ENCODE data around the gene SCAMP3. TPM values are rescaled to one million over a fixed set of nuclear protein-coding genes. Genes with fewer than 3 reads are reported as not detected.
"Not testable (repeated sequence)": the region's sequence is repeated elsewhere in the genome, so short reads cannot be mapped to it uniquely, and the experiment has no call there.

Gene SCAMP3
- total RNA-seq (ENCODE audit: insufficient read depth, low replicate concordance): 12.3 TPM

GRCh38 chr1:155261852-155262673 is at the start of gene SCAMP3:
SCAMP3 (minus strand) TSS chr1:155262360; CDS start chr1:155262151, 209 bp downstream.
- DNase-seq (ENCODE audit: low spot score): peak; percentile 99

- DNase-seq (ENCODE audit: low spot score): peak; percentile 25
Measured at GRCh38 chr1:155309423-155310021, 47.4 kb upstream of the SCAMP3 start.

DNA sequence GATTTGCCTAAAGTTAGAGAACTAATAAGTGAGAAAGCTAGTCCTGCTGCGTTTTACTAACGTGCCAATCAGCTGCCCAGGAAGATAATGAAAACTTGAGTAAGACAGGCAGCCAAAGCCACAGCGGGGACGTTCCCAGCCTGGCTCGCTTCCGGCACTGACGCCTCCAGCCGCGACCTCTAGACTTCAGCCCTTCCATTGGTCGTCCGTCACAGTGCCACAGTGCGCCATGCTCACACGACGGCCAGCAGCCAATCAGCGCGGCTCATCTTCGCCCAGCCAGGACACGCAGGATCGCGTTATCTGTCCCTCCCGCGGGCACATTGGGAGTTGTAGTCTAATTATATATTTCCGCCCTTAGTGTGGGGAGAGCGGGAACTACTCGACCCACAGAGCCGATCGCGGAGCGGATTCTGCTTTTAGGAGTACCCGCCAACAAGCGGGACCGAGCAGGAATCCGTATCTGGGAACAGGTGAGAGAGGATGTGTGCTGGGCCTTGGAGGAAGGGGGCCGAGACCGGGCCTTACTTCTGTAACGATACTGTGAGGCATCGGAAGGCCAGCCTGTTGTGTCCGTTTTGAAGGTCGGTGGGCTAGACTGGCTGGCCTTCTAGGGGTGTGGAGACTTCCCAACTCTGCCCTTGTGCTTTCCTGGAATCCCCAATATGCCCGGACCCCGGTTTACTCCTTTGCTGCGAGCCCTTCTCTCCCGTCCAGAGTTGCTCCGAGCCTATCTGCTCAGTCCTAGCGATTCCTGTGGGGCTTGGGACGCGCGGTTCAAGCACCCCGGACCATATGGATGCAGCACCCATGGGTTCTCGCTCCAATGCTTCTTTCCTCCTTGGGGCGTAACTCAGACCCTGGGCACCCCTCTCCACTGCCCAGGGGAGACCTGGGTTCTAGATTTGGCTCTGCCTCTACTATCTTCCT is 46.6 kb upstream of the SCAMP3 start, which contains the start of gene FDPS:
TSS of gene FDPS (plus strand) at position 374 of the 930 bp plus-strand sequence. CDS start 924 bp downstream, outside the sequence.
- DNase-seq (ENCODE audit: low spot score): peak; percentile 100

DNA sequence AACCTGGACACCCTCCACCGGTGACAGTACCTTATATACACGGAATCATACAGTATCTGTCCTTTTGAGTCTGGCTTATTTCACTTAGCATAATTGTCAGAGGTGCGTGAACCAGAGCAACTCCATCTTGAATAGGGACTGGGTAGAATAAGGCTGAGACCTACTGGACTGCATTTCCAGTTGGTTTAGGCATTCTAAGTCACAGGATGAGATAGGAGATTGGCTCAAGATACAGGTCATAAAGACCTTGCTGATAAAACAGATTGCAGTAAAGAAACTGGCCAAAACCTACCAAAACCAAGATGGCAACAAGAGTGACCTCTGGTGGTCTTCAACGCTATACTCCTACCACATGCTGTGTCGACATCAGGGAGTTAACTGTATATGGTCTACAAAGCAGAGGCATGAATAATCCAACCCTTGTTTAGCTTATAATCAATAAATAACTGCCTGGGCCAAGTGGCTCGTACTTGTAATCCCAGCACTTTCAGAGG is 45.1 kb upstream of the SCAMP3 start:
- DNase-seq (ENCODE audit: low spot score): peak; percentile 60

DNA sequence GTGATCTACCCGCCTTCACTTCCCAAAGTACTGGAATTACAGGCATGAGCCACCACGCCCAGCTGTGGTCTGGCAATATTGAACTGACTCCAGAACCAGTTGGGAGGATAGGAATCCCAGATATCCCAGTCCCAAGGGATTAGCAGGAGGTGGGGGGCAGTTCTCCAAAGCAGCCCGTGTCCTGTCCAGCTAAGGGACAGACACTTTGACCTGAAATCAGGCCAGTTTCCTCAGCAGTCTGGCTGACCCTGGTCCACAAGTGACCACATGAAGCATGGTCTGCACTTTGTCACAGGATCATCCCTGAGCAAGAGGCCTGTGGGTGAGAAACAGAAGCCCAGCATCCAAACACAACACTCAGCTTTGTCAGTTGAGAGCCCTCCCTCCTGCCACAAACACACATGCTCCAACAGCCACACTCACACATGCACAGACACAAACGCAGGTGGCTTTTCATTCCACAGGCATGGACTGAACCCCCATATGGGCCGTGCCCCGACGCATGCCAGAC is 43.8 kb upstream of the SCAMP3 start:
- peak; percentile 14 for DNase-seq (ENCODE audit: low spot score)

- no peak for DNase-seq (ENCODE audit: low spot score)
Measured at GRCh38 chr1:155304558-155305063, 42.5 kb upstream of the SCAMP3 start.

GRCh38 chr1:155301342-155301841 is 39.2 kb upstream of the SCAMP3 start, which contains the start of gene PKLR:
PKLR (minus strand) TSS chr1:155301438; CDS start chr1:155301395, 43 bp downstream.
- DNase-seq (ENCODE audit: low spot score): no peak

DNA sequence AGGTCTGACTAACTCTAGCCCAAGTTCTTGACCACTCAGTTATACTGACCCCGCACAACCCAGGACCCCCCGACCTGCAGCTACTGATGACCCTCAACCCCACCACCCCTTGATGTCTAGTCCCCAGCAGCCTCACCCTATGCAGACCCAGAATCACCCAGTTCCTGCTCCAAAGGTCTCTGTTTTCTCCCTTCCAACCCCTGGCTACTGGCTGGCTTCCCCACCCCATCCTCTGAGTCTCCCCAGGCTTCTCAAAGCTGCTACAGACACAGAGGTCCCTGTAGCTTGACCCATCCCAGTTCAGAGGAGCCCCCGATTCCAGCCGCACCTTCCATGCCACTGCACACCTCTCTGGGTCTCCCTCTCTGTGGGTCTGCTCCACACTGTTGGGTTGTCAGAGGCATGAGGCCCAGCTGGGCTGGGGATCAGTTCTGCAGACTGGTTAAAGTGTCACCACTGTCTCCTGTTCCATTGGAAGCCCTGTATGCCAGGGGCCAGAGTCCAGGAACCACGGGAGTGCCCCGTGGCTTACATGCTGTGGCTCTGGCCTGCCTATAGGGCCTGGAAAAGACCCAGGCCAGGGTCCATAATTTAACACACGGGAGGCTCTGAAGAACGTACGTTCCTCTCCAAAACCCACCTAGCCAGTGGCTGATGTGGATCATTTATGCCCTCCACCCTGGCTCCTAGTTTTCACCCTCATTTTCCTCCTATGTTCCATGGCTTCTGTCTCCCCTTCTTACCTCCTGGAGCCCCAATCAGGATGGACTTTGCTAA is 38.6 kb upstream of the SCAMP3 start:
- no peak for DNase-seq (ENCODE audit: low spot score)

- DNase-seq (ENCODE audit: low spot score): no peak
Measured at GRCh38 chr1:155300024-155300423, 37.9 kb upstream of the SCAMP3 start.

- DNase-seq (ENCODE audit: low spot score): no peak
Measured at GRCh38 chr1:155297384-155297783, 35.2 kb upstream of the SCAMP3 start.

DNA sequence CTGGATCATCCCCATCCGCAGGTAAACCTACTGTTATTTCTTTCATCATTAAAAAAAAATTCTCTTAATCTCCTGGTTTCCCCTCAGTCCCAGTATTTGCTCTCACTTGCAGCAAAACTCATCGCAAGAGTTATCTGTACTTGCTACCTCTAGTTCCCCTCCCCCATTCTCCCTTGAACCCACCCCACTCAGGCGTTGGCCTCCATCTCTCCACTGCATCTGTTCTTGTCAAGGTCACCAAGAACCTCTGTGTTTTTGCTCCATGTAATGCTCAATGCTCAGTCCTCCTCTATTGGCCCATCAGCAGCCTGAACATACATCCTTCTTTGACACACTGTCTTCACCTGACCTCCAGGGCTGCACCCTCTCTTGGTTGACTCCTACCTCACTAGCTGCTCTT is 34.5 kb upstream of the SCAMP3 start:
- DNase-seq (ENCODE audit: low spot score): no peak

DNA sequence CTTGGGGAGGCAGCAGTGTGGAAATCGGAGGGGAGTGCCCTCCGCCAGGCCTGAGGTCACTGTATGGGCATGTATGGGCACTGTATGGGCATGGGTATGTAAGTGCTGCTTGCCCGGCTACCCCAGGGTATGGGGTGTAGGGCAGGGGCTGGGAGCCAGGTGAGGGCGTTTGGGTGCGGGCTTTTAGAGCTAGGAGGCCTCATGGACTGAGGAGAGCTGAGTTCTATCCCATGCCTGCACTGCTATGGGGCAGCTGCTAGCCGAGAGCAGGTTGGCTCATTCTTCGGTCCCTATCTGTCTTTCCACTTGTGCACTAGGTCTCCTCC is 33.7 kb upstream of the SCAMP3 start:
- no peak for DNase-seq (ENCODE audit: low spot score)

- no peak for DNase-seq (ENCODE audit: low spot score)
Measured at GRCh38 chr1:155295183-155295941, 33.2 kb upstream of the SCAMP3 start.

DNA sequence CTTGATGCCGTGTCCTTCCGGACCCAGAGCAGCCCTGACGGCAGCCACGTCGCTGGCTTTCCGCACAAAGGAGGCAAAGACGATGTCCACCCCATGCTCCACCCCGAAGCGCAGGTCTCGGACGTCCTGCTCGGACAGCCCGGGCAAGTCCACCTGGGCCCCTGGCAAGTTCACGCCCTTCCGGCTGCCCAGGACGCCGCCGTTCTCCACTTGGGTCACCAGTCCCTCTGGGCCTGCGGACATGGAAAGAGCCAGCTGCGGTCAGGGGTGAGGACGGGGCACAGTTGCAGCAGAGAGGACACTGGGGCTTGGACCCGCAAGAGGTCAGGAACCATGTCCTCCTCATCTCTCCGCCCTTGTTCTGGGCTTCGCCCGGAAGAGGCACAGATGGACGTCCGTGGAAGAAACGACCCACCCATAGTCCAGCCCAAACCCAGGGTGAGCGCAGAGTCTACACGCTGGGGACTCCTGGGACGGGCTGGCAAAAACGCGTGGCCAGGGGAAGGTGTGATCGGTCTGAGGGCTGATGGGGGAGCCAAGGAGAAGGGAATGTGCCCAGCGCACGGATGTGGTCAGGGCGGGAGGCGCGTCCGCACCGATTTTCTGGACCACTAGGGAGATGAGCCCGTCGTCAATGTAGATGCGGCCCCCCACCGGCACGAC is 32.5 kb upstream of the SCAMP3 start:
- no peak for DNase-seq (ENCODE audit: low spot score)

- DNase-seq (ENCODE audit: low spot score): no peak
Measured at GRCh38 chr1:155293086-155293749, 31.1 kb upstream of the SCAMP3 start.

DNA sequence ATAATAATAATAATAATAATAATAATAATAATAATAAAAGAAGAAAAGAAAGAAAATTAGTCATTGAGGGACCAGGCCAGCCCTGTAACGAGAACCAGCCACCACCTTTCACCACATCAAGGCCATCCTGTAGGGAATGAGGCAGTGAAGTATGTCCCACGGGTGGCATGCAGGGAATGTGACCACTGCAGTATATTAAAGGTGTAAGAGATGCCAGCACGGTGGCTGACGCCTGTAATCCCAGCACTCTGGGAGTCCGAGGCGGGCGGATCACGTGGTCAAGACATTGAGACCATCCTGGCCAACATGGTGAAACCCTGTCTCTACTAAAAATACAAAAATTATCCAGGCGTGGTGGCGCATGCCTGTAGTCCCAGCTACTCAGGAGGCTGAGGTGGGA is 28.8 kb upstream of the SCAMP3 start:
- DNase-seq (ENCODE audit: low spot score): not testable (repeated sequence)

DNA sequence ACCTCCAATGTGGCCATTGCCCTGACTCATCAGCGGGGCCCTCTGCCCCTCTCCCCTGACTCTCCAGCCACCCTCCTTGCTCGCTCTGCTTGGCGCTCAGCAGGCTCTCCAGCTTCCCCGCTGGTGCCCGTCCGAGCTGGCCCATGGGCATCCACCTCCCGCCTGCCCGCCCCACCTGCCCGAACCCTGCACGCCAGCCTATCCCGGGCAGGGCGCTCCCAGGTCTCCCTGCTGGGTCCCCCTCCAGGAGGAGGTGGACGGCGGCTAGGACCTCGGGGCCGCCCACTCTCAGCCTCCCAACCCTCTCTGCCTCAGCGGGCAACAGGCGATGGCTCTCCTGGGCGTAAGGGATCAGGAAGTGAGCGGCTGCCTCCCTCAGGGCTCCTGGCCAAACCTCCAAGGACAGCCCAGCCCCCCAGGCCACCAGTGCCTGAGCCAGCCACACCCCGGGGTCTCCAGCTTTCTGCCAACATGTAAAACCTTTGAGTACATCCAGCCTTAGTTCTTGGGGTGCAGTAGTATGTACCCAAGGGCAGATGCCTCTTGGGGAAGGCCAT is 25.9 kb upstream of the SCAMP3 start:
- DNase-seq (ENCODE audit: low spot score): no peak

DNA sequence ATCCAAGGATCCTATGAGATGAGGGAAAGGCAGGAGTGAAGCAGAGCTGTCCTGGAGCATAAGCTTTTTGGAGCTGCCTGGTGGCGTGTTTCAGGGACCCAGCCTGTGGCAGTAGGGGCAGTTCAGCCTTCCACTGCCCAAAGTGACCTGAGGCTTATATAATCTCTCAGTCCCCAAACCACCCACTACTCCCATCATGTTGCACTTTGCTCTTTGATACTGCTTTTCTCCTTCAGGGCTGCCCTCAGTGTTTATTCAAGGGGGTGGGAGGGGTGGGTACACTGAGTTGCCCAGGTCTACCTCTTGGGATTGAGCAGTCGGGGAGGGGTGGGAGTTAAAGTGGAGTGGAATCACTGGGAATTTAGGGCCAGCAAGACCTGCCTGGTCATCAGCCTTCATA is 24.4 kb upstream of the SCAMP3 start:
- no peak for DNase-seq (ENCODE audit: low spot score)
